ENCODE results near the gene ENO4.

DNA sequence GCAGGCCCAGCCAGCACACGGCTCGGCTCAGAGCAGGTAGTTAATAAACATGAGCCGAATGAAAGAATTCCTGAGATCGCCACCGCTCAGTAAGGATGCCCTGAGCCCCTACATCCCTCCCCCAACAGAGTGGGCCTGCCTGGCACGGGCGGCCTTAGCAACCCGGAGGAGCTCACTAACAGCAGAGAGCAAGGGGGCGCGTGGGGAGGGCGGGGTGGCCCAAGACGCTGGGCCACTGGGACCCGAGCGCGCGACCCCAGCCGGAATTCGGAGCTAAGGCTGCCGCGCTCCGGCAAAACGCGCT lies 403 bp upstream of the ENO4 start:
- TF ChIP-seq POLR2A (IDR thresholded peaks at IDR 0.05; ENCODE audit: extremely low read depth, insufficient read length) (no peak), MAX (IDR thresholded peaks at IDR 0.05; ENCODE audit: low read depth, low read length) (no peak), MYC (IDR thresholded peaks at IDR 0.05; ENCODE audit: low read depth, low read length) (no peak)
- TF ChIP-seq, protein P1, sequence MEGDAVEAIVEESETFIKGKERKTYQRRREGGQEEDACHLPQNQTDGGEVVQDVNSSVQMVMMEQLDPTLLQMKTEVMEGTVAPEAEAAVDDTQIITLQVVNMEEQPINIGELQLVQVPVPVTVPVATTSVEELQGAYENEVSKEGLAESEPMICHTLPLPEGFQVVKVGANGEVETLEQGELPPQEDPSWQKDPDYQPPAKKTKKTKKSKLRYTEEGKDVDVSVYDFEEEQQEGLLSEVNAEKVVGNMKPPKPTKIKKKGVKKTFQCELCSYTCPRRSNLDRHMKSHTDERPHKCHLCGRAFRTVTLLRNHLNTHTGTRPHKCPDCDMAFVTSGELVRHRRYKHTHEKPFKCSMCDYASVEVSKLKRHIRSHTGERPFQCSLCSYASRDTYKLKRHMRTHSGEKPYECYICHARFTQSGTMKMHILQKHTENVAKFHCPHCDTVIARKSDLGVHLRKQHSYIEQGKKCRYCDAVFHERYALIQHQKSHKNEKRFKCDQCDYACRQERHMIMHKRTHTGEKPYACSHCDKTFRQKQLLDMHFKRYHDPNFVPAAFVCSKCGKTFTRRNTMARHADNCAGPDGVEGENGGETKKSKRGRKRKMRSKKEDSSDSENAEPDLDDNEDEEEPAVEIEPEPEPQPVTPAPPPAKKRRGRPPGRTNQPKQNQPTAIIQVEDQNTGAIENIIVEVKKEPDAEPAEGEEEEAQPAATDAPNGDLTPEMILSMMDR (IDR thresholded peaks at IDR 0.05; ENCODE audit: low read depth, low read length) = no peak
